HG03575 (cell line): ENCODE data around the gene NDUFB5.
"Not testable (repeated sequence)": the region's sequence is repeated elsewhere in the genome, so short reads cannot be mapped to it uniquely, and the experiment has no call there.

Experiments used
- ATAC-seq: cut with Tn5 transposase; IDR thresholded peaks from one replicate; pipeline ENCODE4 v1.9.1; 2021; ENCODE audit not compliant: unreplicated experiment, insufficient number of reproducible peaks, low FRiP score; ENCODE audit errors: extremely low read depth

NDUFB5 gene

GRCh38 chr3:179622023-179622422 is 17.4 kb downstream of the NDUFB5 start:
- no peak for ATAC-seq

- ATAC-seq = no peak
Observed at GRCh38 chr3:179624451-179624850, 19.9 kb downstream of the NDUFB5 start.

GRCh38 chr3:179630753-179631451 is 26.3 kb downstream of the NDUFB5 start:
- no peak for ATAC-seq

- ATAC-seq = no peak
Observed at GRCh38 chr3:179640469-179640868, 35.9 kb downstream of the NDUFB5 start.

- ATAC-seq = no peak
Observed at GRCh38 chr3:179642871-179643270, 38.3 kb downstream of the NDUFB5 start.

- not testable (repeated sequence) for ATAC-seq
Observed at GRCh38 chr3:179643837-179644236, 39.2 kb downstream of the NDUFB5 start.

- ATAC-seq = no peak
Observed at GRCh38 chr3:179646177-179646576, 41.6 kb downstream of the NDUFB5 start.

GRCh38 chr3:179651687-179652446 is 47.3 kb downstream of the NDUFB5 start:
- ATAC-seq = no peak

GRCh38 chr3:179652447-179653095 is 48.0 kb downstream of the NDUFB5 start, which contains the start of gene USP13:
TSS of gene USP13 (plus strand) at chr3:179653040. CDS start at chr3:179653226, 186 bp downstream.
- ATAC-seq = peak; percentile 32

- ATAC-seq = peak; percentile 33
Observed at GRCh38 chr3:179653096-179653797, 48.7 kb downstream of the NDUFB5 start.

GRCh38 chr3:179655236-179655635 is 50.6 kb downstream of the NDUFB5 start:
- no peak for ATAC-seq

GRCh38 chr3:179658606-179659005 is 54.0 kb downstream of the NDUFB5 start:
- ATAC-seq = no peak

GRCh38 chr3:179660872-179661271 is 56.3 kb downstream of the NDUFB5 start:
- ATAC-seq = no peak

- no peak for ATAC-seq
Observed at GRCh38 chr3:179661777-179662176, 57.2 kb downstream of the NDUFB5 start.

GRCh38 chr3:179663093-179663492 is 58.5 kb downstream of the NDUFB5 start:
- no peak for ATAC-seq

- no peak for ATAC-seq
Observed at GRCh38 chr3:179666030-179666429, 61.4 kb downstream of the NDUFB5 start.

- no peak for ATAC-seq
Observed at GRCh38 chr3:179666436-179667035, 61.9 kb downstream of the NDUFB5 start.

GRCh38 chr3:179668429-179668828 is 63.8 kb downstream of the NDUFB5 start:
- no peak for ATAC-seq

- no peak for ATAC-seq
Observed at GRCh38 chr3:179670311-179670710, 65.7 kb downstream of the NDUFB5 start.
